Measurements from ENCODE around the gene SERPINB7.

Gene SERPINB7

GRCh38 chr18:63848159-63848558, 72.9 kb downstream of the SERPINB7 start:
- no peak overlapping the region for H2BK12ac ChIP-seq (ENCODE audit: low read length)
- no peak overlapping the region for H3K4ac ChIP-seq (ENCODE audit: low read length)
- H2AFZ ChIP-seq (ENCODE audit: low read length): no peak overlapping the region
- H3K23ac ChIP-seq (ENCODE audit: low read depth, low read length, poor library complexity): no peak overlapping the region
- H3K27me3 ChIP-seq (ENCODE audit: control insufficient read depth in 3 of 3, insufficient read depth in 3 of 3, low read depth in 1 of 3, low read length in 3 of 3): no peaks in the 10 kb centered on the region
- H3K14ac ChIP-seq (ENCODE audit: low read length): no peak overlapping the region
- no CpG with 5 or more reads among the region's 2 CpGs for WGBS, 2 donors (ENCODE audit: extremely low coverage in 2 of 2, insufficient read length in 2 of 2, insufficient replicate concordance in 1 of 2)
- no peak overlapping the region for H3K4me3 ChIP-seq (ENCODE audit: low read length in 2 of 2)
- H3K4me1 ChIP-seq (ENCODE audit: control insufficient read depth in 2 of 2, insufficient read depth in 1 of 2, low read depth in 1 of 2, low read length in 2 of 2): no peaks in the 10 kb centered on the region
- H4K91ac ChIP-seq (ENCODE audit: low read depth, low read length, poor library complexity): no peak overlapping the region
- no peak overlapping the region for H2AK5ac ChIP-seq (ENCODE audit: low read depth, low read length)
- H3K4me2 ChIP-seq (ENCODE audit: insufficient read depth, low read length, poor library complexity, severe bottlenecking): no peak overlapping the region
- no peak overlapping the region for H2BK5ac ChIP-seq (ENCODE audit: low read length)
- DNase-seq (ENCODE audit: low spot score): peak; percentile 43
- H3K9ac ChIP-seq (ENCODE audit: low read depth, low read length, poor library complexity): no peak overlapping the region
- no peak overlapping the region for H3K27ac ChIP-seq (replicated peaks; ENCODE audit: low read length)
- no peaks in the 10 kb centered on the region for H3K36me3 ChIP-seq (replicated peaks in 1 of 2; ENCODE audit: control insufficient read depth in 2 of 2, insufficient read depth in 2 of 2, low read length in 2 of 2)
- no peak overlapping the region for H2BK120ac ChIP-seq (ENCODE audit: low read depth, low read length)
- no peaks in the 10 kb centered on the region for H3K79me1 ChIP-seq (ENCODE audit: low read depth, low read length)
- no peak overlapping the region for H2BK15ac ChIP-seq (ENCODE audit: low read length)
- H4K8ac ChIP-seq (ENCODE audit: low read depth, low read length): no peak overlapping the region
- no peaks in the 10 kb centered on the region for H3K9me3 ChIP-seq (replicated peaks in 1 of 2; ENCODE audit: control insufficient read depth in 2 of 2, insufficient read depth in 1 of 2, low read depth in 1 of 2, low read length in 2 of 2)
- H3K18ac ChIP-seq (ENCODE audit: low read length): no peak overlapping the region

DNA sequence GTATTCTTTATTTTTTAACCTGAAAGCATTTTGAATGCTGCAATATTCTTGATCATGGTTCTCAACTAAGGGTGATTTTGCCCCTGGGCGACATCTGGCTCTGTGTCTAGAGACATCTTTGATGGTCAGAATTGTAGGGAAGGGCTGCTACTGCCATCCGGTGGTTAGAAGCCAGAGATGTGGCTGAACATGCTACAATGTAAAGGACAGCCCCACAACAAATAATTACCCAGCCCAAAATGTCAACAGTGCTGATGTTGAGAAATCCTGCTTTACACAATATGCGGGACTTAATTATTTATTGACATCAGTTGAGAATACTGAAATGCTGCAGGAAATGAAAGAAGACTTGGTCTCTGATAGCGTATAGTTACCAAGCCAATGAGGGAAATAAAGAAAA, 74.8 kb downstream of the SERPINB7 start:
- Histone ChIP-seq H3K27me3 (ENCODE audit: control insufficient read depth in 3 of 3, insufficient read depth in 3 of 3, low read depth in 1 of 3, low read length in 3 of 3) (no peaks in the 10 kb centered on the region), H3K9ac (ENCODE audit: low read depth, low read length, poor library complexity) (no peak overlapping the region), H3K4me3 (ENCODE audit: low read length in 2 of 2) (no peak overlapping the region), H2BK15ac (ENCODE audit: low read length) (no peak overlapping the region), H2BK120ac (ENCODE audit: low read depth, low read length) (no peak overlapping the region), H3K9me3 (replicated peaks in 1 of 2; ENCODE audit: control insufficient read depth in 2 of 2, insufficient read depth in 1 of 2, low read depth in 1 of 2, low read length in 2 of 2) (no peaks in the 10 kb centered on the region), H3K36me3 (replicated peaks in 1 of 2; ENCODE audit: control insufficient read depth in 2 of 2, insufficient read depth in 2 of 2, low read length in 2 of 2) (no peaks in the 10 kb centered on the region), H2AK5ac (ENCODE audit: low read depth, low read length) (no peak overlapping the region), H3K4me1 (ENCODE audit: control insufficient read depth in 2 of 2, insufficient read depth in 1 of 2, low read depth in 1 of 2, low read length in 2 of 2) (no peaks in the 10 kb centered on the region), H3K14ac (ENCODE audit: low read length) (no peak overlapping the region), H2BK12ac (ENCODE audit: low read length) (no peak overlapping the region), H2AFZ (ENCODE audit: low read length) (no peak overlapping the region), H3K4ac (ENCODE audit: low read length) (no peak overlapping the region), H4K91ac (ENCODE audit: low read depth, low read length, poor library complexity) (no peak overlapping the region), H3K4me2 (ENCODE audit: insufficient read depth, low read length, poor library complexity, severe bottlenecking) (no peak overlapping the region), H3K23ac (ENCODE audit: low read depth, low read length, poor library complexity) (no peak overlapping the region), H2BK5ac (ENCODE audit: low read length) (no peak overlapping the region), H3K27ac (replicated peaks; ENCODE audit: low read length) (no peak overlapping the region), H4K8ac (ENCODE audit: low read depth, low read length) (no peak overlapping the region), H3K18ac (ENCODE audit: low read length) (no peak overlapping the region), H3K79me1 (ENCODE audit: low read depth, low read length) (no peaks in the 10 kb centered on the region)
- WGBS, 2 donors (ENCODE audit: extremely low coverage in 2 of 2, insufficient read length in 2 of 2, insufficient replicate concordance in 1 of 2): no CpG with 5 or more reads among the region's 4 CpGs
- peak; percentile 6 for DNase-seq (ENCODE audit: low spot score)

GRCh38 chr18:63850636-63851035, 75.4 kb downstream of the SERPINB7 start:
- Histone ChIP-seq H3K9ac (ENCODE audit: low read depth, low read length, poor library complexity) (no peak overlapping the region), H2AK5ac (ENCODE audit: low read depth, low read length) (no peak overlapping the region), H3K4me1 (ENCODE audit: control insufficient read depth in 2 of 2, insufficient read depth in 1 of 2, low read depth in 1 of 2, low read length in 2 of 2) (no peaks in the 10 kb centered on the region), H3K14ac (ENCODE audit: low read length) (no peak overlapping the region), H3K18ac (ENCODE audit: low read length) (no peak overlapping the region), H2BK120ac (ENCODE audit: low read depth, low read length) (no peak overlapping the region), H3K27ac (replicated peaks; ENCODE audit: low read length) (no peak overlapping the region), H3K4ac (ENCODE audit: low read length) (no peak overlapping the region), H2BK15ac (ENCODE audit: low read length) (no peak overlapping the region), H2BK12ac (ENCODE audit: low read length) (no peak overlapping the region), H3K23ac (ENCODE audit: low read depth, low read length, poor library complexity) (no peak overlapping the region), H3K36me3 (replicated peaks in 1 of 2; ENCODE audit: control insufficient read depth in 2 of 2, insufficient read depth in 2 of 2, low read length in 2 of 2) (no peaks in the 10 kb centered on the region), H3K4me3 (ENCODE audit: low read length in 2 of 2) (no peak overlapping the region), H4K8ac (ENCODE audit: low read depth, low read length) (no peak overlapping the region), H2BK5ac (ENCODE audit: low read length) (no peak overlapping the region), H2AFZ (ENCODE audit: low read length) (no peak overlapping the region), H3K79me1 (ENCODE audit: low read depth, low read length) (no peaks in the 10 kb centered on the region), H3K4me2 (ENCODE audit: insufficient read depth, low read length, poor library complexity, severe bottlenecking) (no peak overlapping the region), H3K9me3 (replicated peaks in 1 of 2; ENCODE audit: control insufficient read depth in 2 of 2, insufficient read depth in 1 of 2, low read depth in 1 of 2, low read length in 2 of 2) (no peaks in the 10 kb centered on the region), H4K91ac (ENCODE audit: low read depth, low read length, poor library complexity) (no peak overlapping the region), H3K27me3 (ENCODE audit: control insufficient read depth in 3 of 3, insufficient read depth in 3 of 3, low read depth in 1 of 3, low read length in 3 of 3) (no peaks in the 10 kb centered on the region)
- whole genome bisulfite sequencing, 2 donors (ENCODE audit: extremely low coverage in 2 of 2, insufficient read length in 2 of 2, insufficient replicate concordance in 1 of 2): no CpG with 5 or more reads among the region's 2 CpGs
- no peak for DNase-seq (ENCODE audit: low spot score)

Data from neuronal stem cell (in vitro differentiated cells).